ENCODE data around the gene TRIM71.

DNA sequence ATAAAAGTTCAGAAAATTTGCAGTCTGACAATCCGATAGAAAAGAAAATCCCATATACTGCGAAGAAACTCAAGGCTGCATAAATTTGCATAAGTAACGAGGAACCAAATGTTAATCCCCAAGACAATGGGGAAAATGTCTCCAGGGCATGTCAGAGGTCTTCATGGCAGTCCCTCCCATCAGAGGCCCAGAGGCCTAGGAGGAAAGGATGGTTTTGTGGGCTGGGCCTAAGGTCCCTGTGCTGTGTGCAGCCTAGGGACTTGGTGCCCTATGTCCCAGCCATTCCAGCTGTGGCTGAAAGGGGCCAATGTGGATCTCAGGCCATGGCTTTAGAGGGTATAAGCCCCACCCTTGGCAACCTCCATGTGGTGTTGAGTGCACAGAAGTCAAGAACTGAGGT is 112.4 kb downstream of the TRIM71 start:
- TF ChIP-seq, protein P1, sequence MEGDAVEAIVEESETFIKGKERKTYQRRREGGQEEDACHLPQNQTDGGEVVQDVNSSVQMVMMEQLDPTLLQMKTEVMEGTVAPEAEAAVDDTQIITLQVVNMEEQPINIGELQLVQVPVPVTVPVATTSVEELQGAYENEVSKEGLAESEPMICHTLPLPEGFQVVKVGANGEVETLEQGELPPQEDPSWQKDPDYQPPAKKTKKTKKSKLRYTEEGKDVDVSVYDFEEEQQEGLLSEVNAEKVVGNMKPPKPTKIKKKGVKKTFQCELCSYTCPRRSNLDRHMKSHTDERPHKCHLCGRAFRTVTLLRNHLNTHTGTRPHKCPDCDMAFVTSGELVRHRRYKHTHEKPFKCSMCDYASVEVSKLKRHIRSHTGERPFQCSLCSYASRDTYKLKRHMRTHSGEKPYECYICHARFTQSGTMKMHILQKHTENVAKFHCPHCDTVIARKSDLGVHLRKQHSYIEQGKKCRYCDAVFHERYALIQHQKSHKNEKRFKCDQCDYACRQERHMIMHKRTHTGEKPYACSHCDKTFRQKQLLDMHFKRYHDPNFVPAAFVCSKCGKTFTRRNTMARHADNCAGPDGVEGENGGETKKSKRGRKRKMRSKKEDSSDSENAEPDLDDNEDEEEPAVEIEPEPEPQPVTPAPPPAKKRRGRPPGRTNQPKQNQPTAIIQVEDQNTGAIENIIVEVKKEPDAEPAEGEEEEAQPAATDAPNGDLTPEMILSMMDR (IDR thresholded peaks at IDR 0.05; ENCODE audit: poor library complexity), result no peak
- TF ChIP-seq EZH2 (IDR thresholded peaks at IDR 0.05; ENCODE audit: borderline replicate concordance), result no peak
- no peak for TF ChIP-seq EZH2phosphoT487 (IDR thresholded peaks at IDR 0.05; ENCODE audit: low read depth, severe bottlenecking, unreplicated experiment)
